ENCODE data around the gene CCDC141.

The CCDC141 gene

GRCh38 chr2:178833382-178833781, 216.6 kb downstream of the CCDC141 start:
- TF ChIP-seq JUND (IDR thresholded peaks at IDR 0.05; ENCODE audit: low read depth) = no peak
- no peak for DNase-seq (ENCODE audit: low read depth in 1 of 2, low spot score in 1 of 2)
- in situ Hi-C loops (cut with HindIII; ENCODE audit: low pct_unique_long_range_greater_than_20kb, low sequenced_read_pairs) = no loop called here

GRCh38 chr2:178830451-178830850, 219.5 kb downstream of the CCDC141 start:
- in situ Hi-C loops (cut with HindIII; ENCODE audit: low pct_unique_long_range_greater_than_20kb, low sequenced_read_pairs) = no loop called here
- TF ChIP-seq JUND (IDR thresholded peaks at IDR 0.05; ENCODE audit: low read depth) = no peak
- DNase-seq (ENCODE audit: low read depth in 1 of 2, low spot score in 1 of 2) = no peak

- in situ Hi-C loops (cut with HindIII; ENCODE audit: low pct_unique_long_range_greater_than_20kb, low sequenced_read_pairs) = no loop called here
- DNase-seq (ENCODE audit: low read depth in 1 of 2, low spot score in 1 of 2) = peak in 1 of 2 experiments; percentile 13
- no peak for TF ChIP-seq JUND (IDR thresholded peaks at IDR 0.05; ENCODE audit: low read depth)
Observed at GRCh38 chr2:178829981-178830380, 220.0 kb downstream of the CCDC141 start.

- TF ChIP-seq JUND (IDR thresholded peaks at IDR 0.05; ENCODE audit: low read depth) = no peak
- in situ Hi-C loops (cut with HindIII; ENCODE audit: low pct_unique_long_range_greater_than_20kb, low sequenced_read_pairs) = no loop called here
- DNase-seq (ENCODE audit: low read depth in 1 of 2, low spot score in 1 of 2) = no peak
Observed at GRCh38 chr2:178829299-178829960, 220.5 kb downstream of the CCDC141 start.

- TF ChIP-seq JUND (IDR thresholded peaks at IDR 0.05; ENCODE audit: low read depth) = no peak
- in situ Hi-C loops (cut with HindIII; ENCODE audit: low pct_unique_long_range_greater_than_20kb, low sequenced_read_pairs) = no loop called here
- no peak for DNase-seq (ENCODE audit: low read depth in 1 of 2, low spot score in 1 of 2)
Observed at GRCh38 chr2:178828486-178828881, 221.5 kb downstream of the CCDC141 start.

GRCh38 chr2:178827739-178828485, 222.0 kb downstream of the CCDC141 start:
- no peak for TF ChIP-seq JUND (IDR thresholded peaks at IDR 0.05; ENCODE audit: low read depth)
- DNase-seq (ENCODE audit: low read depth in 1 of 2, low spot score in 1 of 2) = no peak
- in situ Hi-C loops (cut with HindIII; ENCODE audit: low pct_unique_long_range_greater_than_20kb, low sequenced_read_pairs) = no loop called here

- in situ Hi-C loops (cut with HindIII; ENCODE audit: low pct_unique_long_range_greater_than_20kb, low sequenced_read_pairs) = no loop called here
- DNase-seq (ENCODE audit: low read depth in 1 of 2, low spot score in 1 of 2) = no peak
- TF ChIP-seq JUND (IDR thresholded peaks at IDR 0.05; ENCODE audit: low read depth) = no peak
Observed at GRCh38 chr2:178827111-178827510, 222.8 kb downstream of the CCDC141 start.

- in situ Hi-C loops (cut with HindIII; ENCODE audit: low pct_unique_long_range_greater_than_20kb, low sequenced_read_pairs) = no loop called here
- no peak for TF ChIP-seq JUND (IDR thresholded peaks at IDR 0.05; ENCODE audit: low read depth)
- DNase-seq (ENCODE audit: low read depth in 1 of 2, low spot score in 1 of 2) = no peak
Observed at GRCh38 chr2:178825183-178825582, 224.8 kb downstream of the CCDC141 start.

- in situ Hi-C loops (cut with HindIII; ENCODE audit: low pct_unique_long_range_greater_than_20kb, low sequenced_read_pairs) = no loop called here
- DNase-seq (ENCODE audit: low read depth in 1 of 2, low spot score in 1 of 2) = no peak
- no peak for TF ChIP-seq JUND (IDR thresholded peaks at IDR 0.05; ENCODE audit: low read depth)
Observed at GRCh38 chr2:178824181-178824580, 225.8 kb downstream of the CCDC141 start.

- no peak for DNase-seq (ENCODE audit: low read depth in 1 of 2, low spot score in 1 of 2)
- in situ Hi-C loops (cut with HindIII; ENCODE audit: low pct_unique_long_range_greater_than_20kb, low sequenced_read_pairs) = no loop called here
- no peak for TF ChIP-seq JUND (IDR thresholded peaks at IDR 0.05; ENCODE audit: low read depth)
Observed at GRCh38 chr2:178819992-178820391, 229.9 kb downstream of the CCDC141 start.

GRCh38 chr2:178819147-178819875, 230.6 kb downstream of the CCDC141 start:
- TF ChIP-seq JUND (IDR thresholded peaks at IDR 0.05; ENCODE audit: low read depth) = no peak
- in situ Hi-C loops (cut with HindIII; ENCODE audit: low pct_unique_long_range_greater_than_20kb, low sequenced_read_pairs) = no loop called here
- no peak for DNase-seq (ENCODE audit: low read depth in 1 of 2, low spot score in 1 of 2)

GRCh38 chr2:178811901-178812300, 238.0 kb downstream of the CCDC141 start:
- in situ Hi-C loops (cut with HindIII; ENCODE audit: low pct_unique_long_range_greater_than_20kb, low sequenced_read_pairs) = no loop called here
- DNase-seq (ENCODE audit: low read depth in 1 of 2, low spot score in 1 of 2) = no peak
- no peak for TF ChIP-seq JUND (IDR thresholded peaks at IDR 0.05; ENCODE audit: low read depth)

GRCh38 chr2:178811045-178811444, 238.9 kb downstream of the CCDC141 start:
- in situ Hi-C loops (cut with HindIII; ENCODE audit: low pct_unique_long_range_greater_than_20kb, low sequenced_read_pairs) = no loop called here
- no peak for DNase-seq (ENCODE audit: low read depth in 1 of 2, low spot score in 1 of 2)
- TF ChIP-seq JUND (IDR thresholded peaks at IDR 0.05; ENCODE audit: low read depth) = no peak

Data from T47D (cell line).